Activated CD4-positive, alpha-beta T cell treated with anti-CD3 and anti-CD28 coated beads for 36 hours (primary cell): Measurements from ENCODE around the gene VAV2. TPM values are rescaled to one million over a fixed set of nuclear protein-coding genes. Genes with fewer than 3 reads are reported as not detected.

Experiments used
- ATAC-seq: fragments of 200-7000 bp; cut with Tn5 transposase; one replicate; pipeline ENCODE4 v1.10.0; 2021; ENCODE audit warnings: mild to moderate bottlenecking, moderate library complexity
- CTCF ChIA-PET: fragments of 350-600 bp; sonication (Branson Sonifier 250); formaldehyde crosslinking; loops from one replicate; lab custom pipeline; 2021; ENCODE audit warnings: antibody characterized with exemption; lab: Charles Lee
- POLR2A ChIA-PET: fragments of 350-600 bp; sonication (Branson Sonifier 250); formaldehyde crosslinking; loops from one replicate; lab custom pipeline; 2021; ENCODE audit warnings: antibody characterized with exemption, inconsistent platforms; lab: Charles Lee
- DNase-seq: peaks from one replicate; pipeline ENCODE4 v3.0.0-alpha.2; 2020
- H3K27ac Mint-ChIP-seq: one replicate; pipeline ENCODE4 v1.8.0; 2021; ENCODE audit warnings: mixed read lengths
- H3K27me3 Mint-ChIP-seq: one replicate; pipeline ENCODE4 v1.8.0; 2021; ENCODE audit warnings: mixed read lengths
- H3K36me3 Mint-ChIP-seq: one replicate; pipeline ENCODE4 v1.8.0; 2021; ENCODE audit warnings: low read depth, mixed read lengths
- H3K4me1 Mint-ChIP-seq: one replicate; pipeline ENCODE4 v1.8.0; 2021; ENCODE audit warnings: mixed read lengths
- H3K4me3 Mint-ChIP-seq: one replicate; pipeline ENCODE4 v1.8.0; 2021; ENCODE audit warnings: mild to moderate bottlenecking, moderate library complexity, mixed read lengths
- H3K9me3 Mint-ChIP-seq: one replicate; pipeline ENCODE4 v1.8.0; 2021; ENCODE audit warnings: low read depth, mixed read lengths
- intact Hi-C, 2 experiments: fragments of 100-400 bp; cut with DNase I in 1 of 2; cut with micrococcal nuclease in 1 of 2; formaldehyde crosslinking; loops; one replicate each; pipeline versions ENCODE4 v1.14.2 to v1.15.1; 2022 to 2024; cut with DNase I, micrococcal nuclease
- total RNA-seq, 2 experiments: library from RNA; stranded (reverse); gene quantifications; one replicate each; pipeline ENCODE4 v1.2.3, GENCODE V29; 2021

Gene VAV2
- total RNA-seq, 2 experiments from 2014 or later: 5.1 to 6.5 TPM

- no peak for DNase-seq
- ChIA-PET CTCF (no interaction called here), POLR2A (no interaction called here)
- no peak for ATAC-seq
- no peak overlapping the region for H3K4me3 Mint-ChIP-seq
- H3K27me3 Mint-ChIP-seq: no peaks in the 10 kb centered on the region
- no peaks in the 10 kb centered on the region for H3K9me3 Mint-ChIP-seq
- H3K4me1 Mint-ChIP-seq: no peaks in the 10 kb centered on the region
- H3K36me3 Mint-ChIP-seq: no peaks in the 10 kb centered on the region
- no peak overlapping the region for H3K27ac Mint-ChIP-seq
- intact Hi-C loops: no loop called here
Measured at GRCh38 chr9:133850937-133851336, 141.2 kb downstream of the VAV2 start.

GRCh38 chr9:133850161-133850560 lies 142.0 kb downstream of the VAV2 start:
- H3K4me1 Mint-ChIP-seq: no peaks in the 10 kb centered on the region
- H3K4me3 Mint-ChIP-seq: no peak overlapping the region
- no peak for DNase-seq
- no peak overlapping the region for H3K27ac Mint-ChIP-seq
- intact Hi-C loops: no loop called here
- POLR2A ChIA-PET: no interaction called here
- no peaks in the 10 kb centered on the region for H3K27me3 Mint-ChIP-seq
- no peaks in the 10 kb centered on the region for H3K36me3 Mint-ChIP-seq
- no peak for ATAC-seq
- H3K9me3 Mint-ChIP-seq: no peaks in the 10 kb centered on the region
- CTCF ChIA-PET: no interaction called here

DNA sequence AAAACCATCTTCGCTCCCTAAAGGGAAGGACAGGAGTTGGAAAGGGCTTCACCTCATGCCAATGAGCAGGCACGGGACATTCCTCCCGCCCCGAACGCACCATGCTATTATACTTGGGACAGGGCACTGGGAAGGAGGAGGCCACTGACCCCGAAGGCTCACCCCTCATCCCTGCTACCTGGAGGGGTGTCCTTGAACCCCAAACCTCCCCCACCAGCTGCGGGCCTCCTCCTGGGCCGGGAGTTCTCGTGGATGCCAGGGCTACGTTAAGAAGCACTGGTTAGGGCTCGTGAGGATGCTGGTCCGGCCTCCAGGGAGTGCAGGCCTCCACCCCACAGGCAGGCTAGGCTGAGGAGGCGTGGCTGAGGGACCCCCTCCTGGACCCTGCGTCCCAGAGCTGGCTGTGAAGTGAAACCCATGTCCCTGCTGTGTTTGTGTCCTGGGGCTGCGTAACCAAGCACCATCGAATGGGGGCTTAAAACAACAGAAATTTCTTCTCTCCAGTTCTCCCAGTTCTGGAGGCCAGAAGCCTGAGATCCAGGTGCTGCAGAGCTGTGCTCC lies 142.9 kb downstream of the VAV2 start:
- Mint-ChIP-seq H3K4me3 (no peak overlapping the region), H3K9me3 (no peaks in the 10 kb centered on the region), H3K27me3 (no peaks in the 10 kb centered on the region), H3K27ac (no peak overlapping the region), H3K36me3 (no peaks in the 10 kb centered on the region), H3K4me1 (no peaks in the 10 kb centered on the region)
- CTCF ChIA-PET: no interaction called here
- intact Hi-C loops: no loop called here
- POLR2A ChIA-PET: no interaction called here
- DNase-seq (no peak), ATAC-seq (no peak)

DNA sequence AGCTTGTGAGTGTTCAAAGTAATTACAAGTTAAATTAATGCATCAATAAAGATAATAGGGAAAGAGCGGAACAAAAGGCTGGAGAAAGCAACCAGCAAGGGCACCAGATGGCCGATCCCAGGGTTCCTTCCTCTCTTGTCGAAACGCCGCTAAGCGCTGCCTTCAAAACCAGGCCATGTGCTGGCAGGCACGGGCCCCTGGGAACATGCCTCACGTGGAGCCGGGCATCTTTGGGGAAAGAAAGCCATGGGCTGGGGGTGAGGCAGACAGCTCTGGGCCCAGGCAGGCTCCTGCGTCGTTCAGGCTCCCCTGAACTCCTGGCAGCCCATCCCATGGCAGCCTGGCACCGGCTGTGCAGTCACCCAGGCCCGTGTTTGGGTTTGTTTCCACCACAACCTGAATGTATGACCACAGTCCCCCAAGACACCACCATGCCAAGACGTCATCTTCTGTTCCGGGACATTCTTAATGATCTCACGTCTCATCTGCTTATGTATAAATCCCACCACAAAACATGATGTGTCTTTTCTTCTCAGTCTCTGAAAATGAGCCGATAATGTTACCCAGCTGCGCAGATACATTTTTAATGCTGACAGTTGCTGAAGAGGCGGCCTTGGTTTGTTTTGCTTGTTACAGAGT lies 143.5 kb downstream of the VAV2 start:
- Mint-ChIP-seq H3K27ac (no peak overlapping the region), H3K27me3 (no peaks in the 10 kb centered on the region), H3K36me3 (no peaks in the 10 kb centered on the region), H3K4me3 (no peak overlapping the region), H3K9me3 (no peaks in the 10 kb centered on the region), H3K4me1 (no peaks in the 10 kb centered on the region)
- DNase-seq (no peak), ATAC-seq (no peak)
- POLR2A ChIA-PET: no interaction called here
- intact Hi-C loops: no loop called here
- CTCF ChIA-PET: no interaction called here

GRCh38 chr9:133846483-133847090 lies 145.5 kb downstream of the VAV2 start:
- H3K9me3 Mint-ChIP-seq: no peaks in the 10 kb centered on the region
- H3K4me1 Mint-ChIP-seq: no peaks in the 10 kb centered on the region
- ATAC-seq (no peak), DNase-seq (no peak)
- no peak overlapping the region for H3K4me3 Mint-ChIP-seq
- ChIA-PET POLR2A (no interaction called here), CTCF (no interaction called here)
- H3K36me3 Mint-ChIP-seq: no peaks in the 10 kb centered on the region
- intact Hi-C loops: no loop called here
- H3K27me3 Mint-ChIP-seq: no peaks in the 10 kb centered on the region
- H3K27ac Mint-ChIP-seq: no peak overlapping the region

GRCh38 chr9:133845440-133845839 lies 146.7 kb downstream of the VAV2 start:
- ATAC-seq: peak; percentile 42
- Mint-ChIP-seq H3K36me3 (no peaks in the 10 kb centered on the region), H3K9me3 (no peaks in the 10 kb centered on the region), H3K4me3 (no peak overlapping the region), H3K27ac (no peak overlapping the region), H3K4me1 (no peaks in the 10 kb centered on the region), H3K27me3 (no peaks in the 10 kb centered on the region)
- DNase-seq: peak; percentile 15
- ChIA-PET POLR2A (no interaction called here), CTCF (interaction anchor here (0.5 kb wide), 1 partner anchor 447 kb away, joined by 4 read pairs; no protein-coding TSS in a partner anchor)
- intact Hi-C loops: no loop called here

DNA sequence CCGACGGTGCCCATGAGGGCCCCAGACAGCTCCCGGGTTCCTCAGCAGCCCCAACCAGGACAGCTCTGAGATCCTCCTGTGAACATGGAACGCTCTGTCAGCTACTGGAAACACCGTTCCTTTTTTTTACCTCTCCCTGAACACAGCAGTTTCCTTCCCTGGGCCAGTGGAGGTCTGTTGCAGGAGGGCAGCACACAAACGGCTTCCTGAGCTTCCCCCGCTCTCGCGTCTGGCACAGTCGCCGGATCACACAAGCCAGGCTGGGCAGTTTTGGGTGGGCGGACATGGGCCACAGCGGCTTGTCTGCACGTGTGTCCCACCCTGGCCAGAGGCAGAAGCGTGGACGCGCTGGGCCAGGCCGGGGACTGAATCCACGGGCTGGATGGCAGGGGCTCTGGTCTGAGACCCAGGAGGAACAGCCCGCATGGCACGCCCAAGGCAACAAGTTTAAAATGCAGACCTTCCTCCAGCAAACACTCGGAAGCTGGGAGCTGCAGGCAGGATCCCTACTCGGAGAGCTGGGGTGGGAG lies 147.2 kb downstream of the VAV2 start:
- H3K4me1 Mint-ChIP-seq: no peaks in the 10 kb centered on the region
- H3K4me3 Mint-ChIP-seq: no peak overlapping the region
- no peak for DNase-seq
- H3K36me3 Mint-ChIP-seq: no peaks in the 10 kb centered on the region
- intact Hi-C loops: no loop called here
- ChIA-PET POLR2A (no interaction called here), CTCF (no interaction called here)
- H3K9me3 Mint-ChIP-seq: no peaks in the 10 kb centered on the region
- H3K27me3 Mint-ChIP-seq: no peaks in the 10 kb centered on the region
- no peak for ATAC-seq
- H3K27ac Mint-ChIP-seq: no peak overlapping the region

- intact Hi-C loops: no loop called here
- no peak for ATAC-seq
- no peaks in the 10 kb centered on the region for H3K4me1 Mint-ChIP-seq
- H3K9me3 Mint-ChIP-seq: no peaks in the 10 kb centered on the region
- no peak overlapping the region for H3K27ac Mint-ChIP-seq
- no peak overlapping the region for H3K4me3 Mint-ChIP-seq
- H3K27me3 Mint-ChIP-seq: no peaks in the 10 kb centered on the region
- POLR2A ChIA-PET: no interaction called here
- H3K36me3 Mint-ChIP-seq: no peaks in the 10 kb centered on the region
- CTCF ChIA-PET: no interaction called here
- DNase-seq: no peak
Measured at GRCh38 chr9:133844398-133844784, 147.7 kb downstream of the VAV2 start.

DNA sequence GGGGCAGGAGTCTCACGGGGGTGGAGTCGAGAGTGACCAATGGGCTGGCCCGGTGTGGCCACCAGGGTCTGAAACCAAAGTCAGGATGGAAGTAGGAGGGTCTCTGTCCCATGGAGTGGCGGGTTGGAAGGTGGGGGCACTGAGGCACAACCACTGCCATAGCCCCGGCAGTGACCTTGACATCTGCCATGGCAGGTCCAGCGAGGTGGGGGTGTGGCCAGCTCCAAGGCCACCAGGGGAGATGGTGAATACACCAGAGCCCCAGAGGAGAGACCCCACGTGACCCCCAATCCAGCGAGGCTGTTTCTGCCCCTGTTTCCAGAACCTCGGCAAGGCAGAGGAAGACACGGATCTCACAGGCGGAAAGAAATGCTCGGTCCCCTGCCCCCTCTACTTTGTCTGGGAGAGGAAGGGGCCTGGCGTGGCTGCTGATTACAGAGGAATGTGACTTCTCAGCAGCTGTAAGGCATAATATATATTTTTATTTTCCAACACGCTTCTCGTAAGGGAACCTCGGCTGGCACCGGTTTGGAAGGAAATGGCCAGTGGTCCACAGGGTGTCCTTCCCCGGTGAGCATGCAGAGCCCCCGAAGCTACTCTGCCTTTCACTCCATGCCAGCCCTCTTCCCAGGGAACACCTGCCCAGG lies 148.2 kb downstream of the VAV2 start:
- no peak for ATAC-seq
- intact Hi-C loops: no loop called here
- CTCF ChIA-PET: no interaction called here

DNA sequence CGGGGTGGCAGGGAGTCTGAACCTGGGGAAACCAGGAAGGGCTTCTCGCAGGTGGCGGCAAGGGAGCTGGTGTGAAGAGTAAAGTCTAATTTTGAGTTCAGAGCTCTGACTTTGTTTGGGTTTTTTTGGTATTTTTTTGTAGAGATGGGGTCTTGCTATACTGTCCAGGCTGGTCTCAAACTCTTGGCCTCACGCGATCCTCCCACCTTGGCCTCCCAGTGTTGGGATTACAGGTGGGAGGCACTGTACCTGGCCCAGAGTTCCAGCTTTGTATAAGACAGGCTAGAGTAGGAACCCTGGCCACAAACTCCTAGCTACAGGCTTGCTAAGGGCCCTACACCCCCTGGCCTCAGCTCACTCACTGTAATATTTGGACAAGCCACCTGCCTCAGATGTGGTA lies 148.9 kb downstream of the VAV2 start:
- H3K27ac Mint-ChIP-seq: no peak overlapping the region
- no peaks in the 10 kb centered on the region for H3K27me3 Mint-ChIP-seq
- intact Hi-C loops: no loop called here
- DNase-seq (no peak), ATAC-seq (no peak)
- CTCF ChIA-PET: no interaction called here
- H3K4me3 Mint-ChIP-seq: no peak overlapping the region
- no peaks in the 10 kb centered on the region for H3K4me1 Mint-ChIP-seq
- H3K36me3 Mint-ChIP-seq: no peaks in the 10 kb centered on the region
- POLR2A ChIA-PET: no interaction called here
- H3K9me3 Mint-ChIP-seq: no peaks in the 10 kb centered on the region

More for the DNA sequence above, 148.2 kb downstream of the VAV2 start:
- Mint-ChIP-seq H3K9me3 (no peaks in the 10 kb centered on the region), H3K36me3 (no peaks in the 10 kb centered on the region), H3K27ac (no peak overlapping the region), H3K4me3 (no peak overlapping the region), H3K4me1 (no peaks in the 10 kb centered on the region), H3K27me3 (no peaks in the 10 kb centered on the region)
- POLR2A ChIA-PET: no interaction called here
- no peak for DNase-seq

DNA sequence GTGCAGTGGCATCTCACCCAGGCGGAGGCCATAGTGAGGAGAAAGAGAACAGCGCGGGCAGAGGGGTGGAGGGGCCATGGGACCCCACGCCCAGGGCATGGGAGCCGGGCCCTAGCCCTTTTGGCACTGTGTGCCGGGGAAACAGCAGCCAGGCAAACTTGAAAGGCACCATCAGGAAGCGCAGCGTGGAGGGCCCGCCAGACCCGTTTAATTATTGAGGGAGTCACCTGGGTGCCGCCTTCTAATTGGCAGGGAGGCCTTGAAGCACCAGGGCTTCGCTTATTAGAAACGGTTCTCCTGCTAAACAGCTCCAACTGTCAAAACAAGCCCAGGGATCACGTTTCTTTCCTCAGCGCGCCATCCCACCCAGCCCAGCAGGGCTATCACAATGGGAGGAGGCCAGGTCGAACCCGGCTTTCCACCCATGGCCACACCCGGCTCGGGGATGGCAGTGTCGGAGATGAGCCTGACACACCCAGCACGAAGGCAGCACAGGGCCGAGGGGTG lies 149.3 kb downstream of the VAV2 start:
- no peaks in the 10 kb centered on the region for H3K27me3 Mint-ChIP-seq
- intact Hi-C loops: no loop called here
- no peak overlapping the region for H3K4me3 Mint-ChIP-seq
- CTCF ChIA-PET: no interaction called here
- no peak overlapping the region for H3K27ac Mint-ChIP-seq
- ATAC-seq (no peak), DNase-seq (no peak)
- H3K36me3 Mint-ChIP-seq: no peaks in the 10 kb centered on the region
- POLR2A ChIA-PET: no interaction called here
- H3K9me3 Mint-ChIP-seq: no peaks in the 10 kb centered on the region
- H3K4me1 Mint-ChIP-seq: no peaks in the 10 kb centered on the region

DNA sequence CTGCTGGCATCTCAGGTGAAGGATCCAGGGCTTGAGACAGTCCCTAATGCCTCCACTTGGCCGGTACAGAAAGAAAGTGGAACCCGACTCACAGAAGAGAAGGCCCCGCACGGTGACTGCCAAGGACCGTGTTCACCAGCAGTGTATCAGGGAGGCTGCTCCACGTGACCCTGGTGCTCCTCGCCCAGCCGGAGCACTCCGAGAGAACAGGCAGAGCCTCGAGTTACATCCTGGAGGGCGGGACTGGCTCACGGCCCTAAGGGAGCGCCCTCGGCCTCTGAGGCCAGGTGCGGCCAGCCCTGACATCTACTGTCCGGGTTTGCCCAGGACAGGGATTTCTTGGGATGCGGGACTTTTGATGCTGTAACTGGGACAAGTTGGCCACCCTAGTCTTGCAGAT lies 149.9 kb downstream of the VAV2 start:
- H3K27me3 Mint-ChIP-seq: no peaks in the 10 kb centered on the region
- intact Hi-C loops: no loop called here
- ATAC-seq (no peak), DNase-seq (no peak)
- H3K27ac Mint-ChIP-seq: no peak overlapping the region
- ChIA-PET CTCF (no interaction called here), POLR2A (no interaction called here)
- H3K4me3 Mint-ChIP-seq: no peak overlapping the region
- no peaks in the 10 kb centered on the region for H3K36me3 Mint-ChIP-seq
- H3K9me3 Mint-ChIP-seq: no peaks in the 10 kb centered on the region
- no peaks in the 10 kb centered on the region for H3K4me1 Mint-ChIP-seq
